Measurements from ENCODE around the gene PSTPIP1. TPM values are rescaled to one million over a fixed set of nuclear protein-coding genes. Genes with fewer than 3 reads are reported as not detected.

Gene PSTPIP1
- total RNA-seq, 1 donor from 2014 or later = 12.4 TPM

- Mint-ChIP-seq H3K4me3 (ENCODE audit: unreplicated experiment) (peak overlapping the region; percentile 55), H3K9me3 (ENCODE audit: unreplicated experiment) (peaks cover 4% of the 10 kb centered on the region), H3K27me3 (ENCODE audit: unreplicated experiment) (peaks cover 7% of the 10 kb centered on the region), H3K36me3 (ENCODE audit: unreplicated experiment) (no peaks in the 10 kb centered on the region), H3K4me1 (ENCODE audit: low read depth, unreplicated experiment) (peaks cover 32% of the 10 kb centered on the region), H3K27ac (ENCODE audit: unreplicated experiment) (no peak overlapping the region)
- TF ChIP-seq CTCF (IDR thresholded peaks at IDR 0.05; ENCODE audit: partially characterized antibody, unreplicated experiment) = no peak
- DNase-seq = no peak
Observed at GRCh38 chr15:76988867-76989780, 5.8 kb upstream of the PSTPIP1 start.

- Mint-ChIP-seq H3K4me3 (ENCODE audit: unreplicated experiment) (peak overlapping the region; percentile 32), H3K27ac (ENCODE audit: unreplicated experiment) (peak overlapping the region; percentile 83), H3K4me1 (ENCODE audit: low read depth, unreplicated experiment) (peaks cover 33% of the 10 kb centered on the region), H3K36me3 (ENCODE audit: unreplicated experiment) (no peaks in the 10 kb centered on the region), H3K27me3 (ENCODE audit: unreplicated experiment) (peaks cover 7% of the 10 kb centered on the region), H3K9me3 (ENCODE audit: unreplicated experiment) (peaks cover 4% of the 10 kb centered on the region)
- no peak for TF ChIP-seq CTCF (IDR thresholded peaks at IDR 0.05; ENCODE audit: partially characterized antibody, unreplicated experiment)
- DNase-seq = no peak
Observed at GRCh38 chr15:76991048-76991447, 3.9 kb upstream of the PSTPIP1 start.

- no peak for TF ChIP-seq CTCF (IDR thresholded peaks at IDR 0.05; ENCODE audit: partially characterized antibody, unreplicated experiment)
- H3K4me1 Mint-ChIP-seq (ENCODE audit: low read depth, unreplicated experiment) = peaks cover 33% of the 10 kb centered on the region
- peak overlapping the region; percentile 51 for H3K4me3 Mint-ChIP-seq (ENCODE audit: unreplicated experiment)
- H3K9me3 Mint-ChIP-seq (ENCODE audit: unreplicated experiment) = peaks cover 4% of the 10 kb centered on the region
- H3K27ac Mint-ChIP-seq (ENCODE audit: unreplicated experiment) = peak overlapping the region; percentile 83
- H3K27me3 Mint-ChIP-seq (ENCODE audit: unreplicated experiment) = peaks cover 7% of the 10 kb centered on the region
- DNase-seq = no peak
- H3K36me3 Mint-ChIP-seq (ENCODE audit: unreplicated experiment) = no peaks in the 10 kb centered on the region
Observed at GRCh38 chr15:76991741-76992645, 2.9 kb upstream of the PSTPIP1 start.

GRCh38 chr15:76993114-76993725 lies 1.7 kb upstream of the PSTPIP1 start:
- no peak overlapping the region for H3K27ac Mint-ChIP-seq (ENCODE audit: unreplicated experiment)
- H3K4me3 Mint-ChIP-seq (ENCODE audit: unreplicated experiment) = no peak overlapping the region
- peak; percentile 4 for DNase-seq
- H3K4me1 Mint-ChIP-seq (ENCODE audit: low read depth, unreplicated experiment) = peaks cover 31% of the 10 kb centered on the region
- TF ChIP-seq CTCF (IDR thresholded peaks at IDR 0.05; ENCODE audit: partially characterized antibody, unreplicated experiment) = no peak
- peaks cover 4% of the 10 kb centered on the region for H3K9me3 Mint-ChIP-seq (ENCODE audit: unreplicated experiment)
- peaks cover 7% of the 10 kb centered on the region for H3K27me3 Mint-ChIP-seq (ENCODE audit: unreplicated experiment)
- H3K36me3 Mint-ChIP-seq (ENCODE audit: unreplicated experiment) = no peaks in the 10 kb centered on the region
